HEK293T (cell line): ENCODE measurements around the gene MT1M.

ENCODE experiments used
- FOXM1 ChIP-seq: fragments of 450-650 bp; IDR thresholded peaks from 2 replicates; pipeline ENCODE4 v1.6.1; 2017; ENCODE audit warnings: mild to moderate bottlenecking, borderline replicate concordance
- SP1 ChIP-seq: fragments of 450-650 bp; IDR thresholded peaks from 2 replicates; pipeline ENCODE4 v1.6.1; 2017
- TARDBP ChIP-seq: fragments of 450-650 bp; IDR thresholded peaks from 2 replicates; pipeline ENCODE4 v1.6.1; 2016
- ZNF384 ChIP-seq: fragments of 450-650 bp; IDR thresholded peaks from 2 replicates; pipeline ENCODE4 v1.6.1; 2016

DNA sequence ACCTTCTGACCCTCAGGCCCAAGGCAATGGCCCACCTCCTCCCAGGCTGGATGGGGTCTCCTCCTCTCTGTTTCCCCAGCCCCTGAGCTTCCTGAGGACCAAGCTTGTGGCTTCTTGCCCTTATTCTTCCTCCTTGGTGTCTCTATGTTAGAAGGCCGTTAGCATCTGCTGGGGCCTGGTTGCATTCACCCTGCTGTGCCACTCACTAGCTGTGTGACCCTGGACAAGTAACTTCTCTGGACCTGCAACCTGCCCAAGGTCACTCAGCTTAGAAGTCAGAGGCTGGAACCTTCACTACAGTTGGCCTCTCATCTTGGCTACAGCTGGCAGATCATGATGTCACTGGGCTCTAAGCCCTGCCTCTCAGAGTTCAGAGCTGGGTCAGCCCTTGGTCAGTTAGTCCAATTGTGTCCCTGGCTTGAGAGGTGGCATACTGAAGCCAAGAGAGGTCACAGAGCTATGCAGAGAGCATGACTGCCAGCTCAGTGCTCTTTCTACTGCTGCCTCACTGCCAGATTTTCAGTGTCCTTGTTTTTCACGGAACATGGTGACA lies 21.1 kb upstream of the MT1M start:
- TF ChIP-seq ZNF384 (no peak), FOXM1 (no peak), SP1 (no peak), TARDBP (no peak)
